SK-N-SH treated with all-trans-retinoic acid at 6 μM for 48 hours (cell line): ENCODE results near the gene DHDH.
"Not testable (repeated sequence)": the region's sequence is repeated elsewhere in the genome, so short reads cannot be mapped to it uniquely, and the experiment has no call there.

Source experiments
- ARNTL ChIP-seq: fragments of 450-650 bp; formaldehyde crosslinking; IDR thresholded peaks from 2 replicates; pipeline ENCODE4 v1.5.0; 2020; ENCODE audit warnings: low read depth, mild to moderate bottlenecking, moderate library complexity, borderline replicate concordance
- BACH2 ChIP-seq: fragments of 250-450 bp; sonication (Bioruptor Pico); IDR thresholded peaks from 2 replicates; pipeline ENCODE4 v1.9.0; 2021; ENCODE audit warnings: mild to moderate bottlenecking, borderline replicate concordance
- CREB5 ChIP-seq: fragments of 250-450 bp; sonication (Bioruptor Pico); IDR thresholded peaks from 2 replicates; pipeline ENCODE4 v1.5.1; 2020; ENCODE audit warnings: low read depth, mild to moderate bottlenecking, moderate library complexity
- GLIS3 ChIP-seq: fragments of 250-450 bp; sonication (Bioruptor Pico); IDR thresholded peaks from 2 replicates; pipeline ENCODE4 v1.5.0; 2020; ENCODE audit warnings: mild to moderate bottlenecking, moderate library complexity
- ISL1 ChIP-seq: fragments of 250-450 bp; sonication (Bioruptor Pico); IDR thresholded peaks from 2 replicates; pipeline ENCODE4 v2.1.2; 2022; ENCODE audit warnings: mild to moderate bottlenecking, moderate library complexity
- OSR1 ChIP-seq: fragments of 250-450 bp; sonication (Bioruptor Pico); IDR thresholded peaks from 2 replicates; pipeline ENCODE4 v1.8.0; 2022; ENCODE audit warnings: moderate library complexity, mild to moderate bottlenecking, inconsistent platforms
- PATZ1 ChIP-seq: fragments of 250-450 bp; sonication (Bioruptor Pico); IDR thresholded peaks from 2 replicates; pipeline ENCODE4 v1.8.0; 2020; ENCODE audit warnings: mild to moderate bottlenecking, moderate library complexity, borderline replicate concordance
- SNAI2 ChIP-seq: fragments of 250-450 bp; sonication (Bioruptor Pico); IDR thresholded peaks from 2 replicates; pipeline ENCODE4 v1.5.0; 2020; ENCODE audit warnings: mild to moderate bottlenecking, moderate library complexity
- TOX ChIP-seq: fragments of 250-450 bp; sonication (Bioruptor Pico); IDR thresholded peaks from 2 replicates; pipeline ENCODE4 v1.8.0; 2021; ENCODE audit warnings: mild to moderate bottlenecking, moderate library complexity, borderline replicate concordance
- ZFP3 ChIP-seq: fragments of 250-450 bp; sonication (Bioruptor Pico); IDR thresholded peaks from 2 replicates; pipeline ENCODE4 v1.5.0; 2020; ENCODE audit warnings: mild to moderate bottlenecking, moderate library complexity
- ZNF70 ChIP-seq: fragments of 450-650 bp; formaldehyde crosslinking; IDR thresholded peaks from 2 replicates; pipeline ENCODE4 v1.5.0; 2020; ENCODE audit warnings: mild to moderate bottlenecking, moderate library complexity

- TF ChIP-seq BACH2; GLIS3 (CRISPR knock-in tag); ARNTL (CRISPR knock-in tag); ISL1 (CRISPR knock-in tag); PATZ1; CREB5 (CRISPR knock-in tag); TOX (CRISPR knock-in tag); ZFP3 (CRISPR knock-in tag); ZNF70 (CRISPR knock-in tag); SNAI2 (CRISPR knock-in tag); OSR1 (CRISPR knock-in tag): not testable (repeated sequence)
These were observed 29.7 kb upstream of the DHDH start for GRCh38 chr19:48903788-48904187.
